Left ventricle myocardium inferior (tissue), 1 donor: Measurements from ENCODE around the gene MARK2. TPM values are rescaled to one million over a fixed set of nuclear protein-coding genes. Genes with fewer than 3 reads are reported as not detected.

Experiments
- DNase-seq: peaks from one replicate; pipeline ENCODE4 v3.0.0-alpha.2; 2020
- H3K27ac ChIP-seq: fragments of 200-600 bp; replicated peaks from 2 replicates; pipeline ENCODE4 v1.8.0; 2021
- H3K27me3 ChIP-seq: fragments of 200-600 bp; 2 replicates; pipeline ENCODE4 v1.8.0; 2021; ENCODE audit warnings: low read depth
- H3K36me3 ChIP-seq: fragments of 200-600 bp; 2 replicates; pipeline ENCODE4 v1.8.0; 2021
- H3K4me1 ChIP-seq: fragments of 200-600 bp; 2 replicates; pipeline ENCODE4 v1.8.0; 2021
- H3K4me3 ChIP-seq: fragments of 200-600 bp; 2 replicates; pipeline ENCODE4 v1.8.0; 2021; ENCODE audit warnings: mild to moderate bottlenecking, moderate library complexity
- H3K9me3 ChIP-seq: fragments of 200-600 bp; replicated peaks from 2 replicates; pipeline ENCODE4 v1.8.0; 2021
- CTCF ChIP-seq: fragments of 200-600 bp; IDR thresholded peaks from 2 replicates; pipeline ENCODE4 v1.8.0; 2021; ENCODE audit warnings: antibody characterized with exemption, mild to moderate bottlenecking, borderline replicate concordance
- intact Hi-C: fragments of 100-400 bp; cut with micrococcal nuclease; formaldehyde crosslinking; loops from one replicate; pipeline ENCODE4 v1.11.0; 2022
- total RNA-seq: library from RNA; stranded (reverse); fragmentation: NEBNext Ultra II Directional; extraction: Animal tissue kit (Norgen Biotek cat#: 25700); gene quantifications from one replicate; pipeline ENCODE4 v1.2.1, GENCODE V29; 2021
- donor health status: DM: no; HTN: yes; CAD: no; lungs with severe emphysema.

Gene MARK2
- total RNA-seq, 1 donor from 2014 or later = 36.6 TPM

GRCh38 chr11:63904743-63905142 is 65.8 kb downstream of the MARK2 start:
- Histone ChIP-seq H3K36me3 (peaks cover 92% of the 10 kb centered on the region), H3K4me3 (no peak overlapping the region), H3K4me1 (peaks cover 27% of the 10 kb centered on the region), H3K9me3 (no peaks in the 10 kb centered on the region), H3K27me3 (no peaks in the 10 kb centered on the region), H3K27ac (no peak overlapping the region)
- no peak for TF ChIP-seq CTCF
- intact Hi-C loops = no loop called here
- no peak for DNase-seq

GRCh38 chr11:63905179-63905578 is 66.3 kb downstream of the MARK2 start:
- peaks cover 31% of the 10 kb centered on the region for H3K4me1 ChIP-seq
- TF ChIP-seq CTCF = no peak
- intact Hi-C loops = no loop called here

GRCh38 chr11:63906087-63906486 is 67.2 kb downstream of the MARK2 start:
- Histone ChIP-seq H3K27ac (no peak overlapping the region), H3K4me3 (no peak overlapping the region), H3K4me1 (peaks cover 36% of the 10 kb centered on the region), H3K9me3 (no peaks in the 10 kb centered on the region), H3K27me3 (no peaks in the 10 kb centered on the region), H3K36me3 (peaks cover 78% of the 10 kb centered on the region)
- no peak for DNase-seq
- TF ChIP-seq CTCF = no peak
- intact Hi-C loops = no loop called here

More at GRCh38 chr11:63905179-63905578, 66.3 kb downstream of the MARK2 start:
- Histone ChIP-seq H3K9me3 (no peaks in the 10 kb centered on the region), H3K27me3 (no peaks in the 10 kb centered on the region), H3K36me3 (peaks cover 87% of the 10 kb centered on the region), H3K27ac (no peak overlapping the region), H3K4me3 (no peak overlapping the region)
- no peak for DNase-seq

- Histone ChIP-seq H3K27me3 (no peaks in the 10 kb centered on the region), H3K36me3 (peaks cover 75% of the 10 kb centered on the region), H3K4me1 (peaks cover 40% of the 10 kb centered on the region), H3K27ac (no peak overlapping the region), H3K4me3 (no peak overlapping the region), H3K9me3 (no peaks in the 10 kb centered on the region)
- DNase-seq = no peak
- peak; percentile 50 for TF ChIP-seq CTCF
- intact Hi-C loops = no loop called here
Measured at GRCh38 chr11:63906585-63906984, 67.7 kb downstream of the MARK2 start.

- H3K9me3 ChIP-seq = no peaks in the 10 kb centered on the region
- TF ChIP-seq CTCF = no peak
- H3K27me3 ChIP-seq = no peaks in the 10 kb centered on the region
- no peak overlapping the region for H3K27ac ChIP-seq
- no peak for DNase-seq
- H3K4me1 ChIP-seq = peaks cover 40% of the 10 kb centered on the region
- intact Hi-C loops = no loop called here
- H3K36me3 ChIP-seq = peaks cover 70% of the 10 kb centered on the region
- H3K4me3 ChIP-seq = no peak overlapping the region
Measured at GRCh38 chr11:63907063-63907462, 68.2 kb downstream of the MARK2 start.
